Activated CD4-positive, alpha-beta T cell treated with anti-CD3 and anti-CD28 coated beads, Interleukin-2, amount 50 U/mL, for 48 hours (primary cell): ENCODE results near the gene LRRC4.
A peak's percentile ranks its signal among the peaks of the same experiment; 100 is the strongest.

Experiments
- DNase-seq, 2 experiments: peaks; one replicate each; pipeline ENCODE4 v3.0.0-alpha.2; 2020

Gene LRRC4

DNA sequence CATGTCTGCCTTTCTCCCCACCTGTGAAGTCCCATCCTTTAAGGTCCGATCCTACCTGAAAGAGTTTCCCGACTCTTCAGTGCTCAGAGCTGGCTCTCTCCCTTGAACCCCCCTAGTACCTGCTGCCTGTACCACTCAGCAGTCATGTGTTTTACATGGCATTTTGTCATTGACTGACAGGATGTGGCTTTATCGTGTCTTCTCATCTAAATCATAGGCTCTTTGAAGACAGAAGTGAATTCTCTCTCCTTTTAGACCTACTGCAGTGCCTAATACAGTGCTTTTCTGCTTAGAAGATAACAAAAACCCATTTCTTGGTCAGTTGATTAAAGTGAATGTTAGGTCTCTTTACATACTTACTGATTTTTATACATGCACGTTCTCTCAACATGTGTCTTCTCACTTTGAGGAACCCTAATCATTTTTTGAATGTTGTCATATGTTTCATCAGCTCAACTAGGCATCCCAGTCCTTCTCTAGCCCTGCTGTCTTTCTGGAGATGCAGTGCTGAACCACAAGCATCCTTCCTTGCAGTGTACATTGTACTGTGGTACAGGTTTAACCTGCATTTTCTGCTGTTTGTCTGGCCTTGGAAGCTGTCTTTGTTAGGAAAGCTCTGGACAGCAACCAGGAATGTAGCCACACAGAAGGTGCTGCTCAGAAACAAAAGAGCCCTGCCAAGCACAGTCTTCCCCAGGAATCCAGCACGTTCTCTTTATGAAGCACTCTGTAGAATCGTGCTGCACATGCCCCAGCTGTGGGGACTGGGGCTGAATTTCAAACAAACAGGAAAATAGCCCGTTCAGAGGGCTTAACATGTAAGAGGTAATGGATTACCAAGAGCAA is 28.1 kb upstream of the LRRC4 start:
- no peak for DNase-seq

GRCh38 chr7:128057909-128058308 is 26.7 kb upstream of the LRRC4 start:
- DNase-seq, result no peak

DNA sequence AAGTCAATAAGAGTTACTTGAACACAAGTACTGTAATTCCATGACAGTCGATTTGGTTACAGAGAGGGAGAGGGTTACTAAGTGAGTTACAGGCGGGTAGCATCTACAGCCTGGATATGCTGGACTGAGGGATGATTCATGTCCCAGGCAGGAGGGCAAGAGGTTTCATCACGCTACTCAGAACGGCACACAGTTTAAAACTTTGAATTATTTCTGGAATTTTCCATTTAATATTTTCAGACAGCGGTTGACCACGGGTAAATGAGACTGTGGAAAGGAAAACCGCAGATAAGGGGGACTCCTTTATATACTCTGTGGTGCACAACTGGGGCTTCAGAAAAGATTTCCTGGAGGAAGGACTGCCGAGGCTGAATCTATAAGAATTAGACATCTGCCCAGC is 25.7 kb upstream of the LRRC4 start:
- no peak for DNase-seq

GRCh38 chr7:128055637-128056036 is 24.4 kb upstream of the LRRC4 start:
- no peak for DNase-seq

DNA sequence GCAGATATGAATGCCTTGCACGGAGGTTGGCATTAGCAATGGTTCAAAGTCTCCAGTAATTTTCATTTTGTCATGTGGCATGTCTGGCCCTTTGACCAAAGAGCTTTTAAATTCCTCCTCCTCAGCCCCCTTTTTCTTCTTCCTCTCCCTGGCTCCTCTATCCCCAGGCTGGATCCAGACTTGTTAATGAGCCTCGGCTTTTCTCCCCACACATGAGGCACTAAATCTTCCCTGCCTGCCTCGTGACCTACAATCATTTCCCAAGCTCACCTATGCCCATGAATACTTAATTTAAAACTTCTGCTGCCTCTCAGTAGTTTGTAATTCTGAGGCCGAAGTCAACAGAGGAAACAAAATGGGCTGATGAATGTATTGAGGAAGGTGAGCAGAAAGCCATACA is 23.3 kb upstream of the LRRC4 start:
- DNase-seq, result no peak

- DNase-seq, result no peak
Observed at GRCh38 chr7:128053991-128054390, 22.8 kb upstream of the LRRC4 start.

- no peak for DNase-seq
Observed at GRCh38 chr7:128053023-128053422, 21.8 kb upstream of the LRRC4 start.

DNA sequence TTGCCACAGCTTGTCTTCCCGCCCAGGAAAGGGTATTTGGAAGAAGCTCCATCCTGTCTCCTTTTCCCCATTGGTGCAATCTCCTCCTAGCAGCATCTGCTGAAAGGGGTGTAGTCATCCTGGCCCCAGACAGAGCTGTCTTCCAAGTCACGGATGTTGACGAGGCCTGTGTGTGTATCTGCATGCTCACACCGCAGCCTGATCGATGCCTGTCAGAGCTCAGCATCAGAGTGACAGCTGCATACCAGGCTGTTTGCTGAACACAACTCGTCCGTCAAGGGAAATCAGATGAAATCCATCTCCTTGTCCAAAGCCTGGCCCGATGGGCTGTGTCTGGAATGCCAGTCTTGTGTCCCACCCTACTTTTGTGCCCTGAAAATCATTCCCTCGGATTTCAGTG is 21.2 kb upstream of the LRRC4 start:
- no peak for DNase-seq

GRCh38 chr7:128045766-128046165 is 14.5 kb upstream of the LRRC4 start:
- DNase-seq, result no peak

DNA sequence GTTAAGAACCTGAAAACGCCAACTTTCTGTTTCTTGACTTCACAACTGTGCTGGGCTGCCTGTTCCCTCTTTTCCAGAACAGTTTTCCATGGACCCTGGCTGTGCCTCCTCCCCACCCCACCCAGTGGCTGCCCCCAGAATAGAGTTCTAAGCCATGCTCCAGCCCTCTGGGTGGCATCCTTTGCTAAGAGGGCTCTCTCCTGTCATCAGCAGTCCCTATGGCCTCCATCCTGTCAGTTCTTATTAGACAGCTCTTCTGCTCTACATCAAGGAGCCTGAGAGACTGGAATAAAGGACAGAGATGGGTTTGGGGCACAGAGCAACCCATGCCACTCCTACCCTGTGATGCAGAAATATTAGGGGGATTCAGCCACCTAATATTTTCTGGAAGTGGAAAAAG is 13.9 kb upstream of the LRRC4 start:
- no peak for DNase-seq

DNA sequence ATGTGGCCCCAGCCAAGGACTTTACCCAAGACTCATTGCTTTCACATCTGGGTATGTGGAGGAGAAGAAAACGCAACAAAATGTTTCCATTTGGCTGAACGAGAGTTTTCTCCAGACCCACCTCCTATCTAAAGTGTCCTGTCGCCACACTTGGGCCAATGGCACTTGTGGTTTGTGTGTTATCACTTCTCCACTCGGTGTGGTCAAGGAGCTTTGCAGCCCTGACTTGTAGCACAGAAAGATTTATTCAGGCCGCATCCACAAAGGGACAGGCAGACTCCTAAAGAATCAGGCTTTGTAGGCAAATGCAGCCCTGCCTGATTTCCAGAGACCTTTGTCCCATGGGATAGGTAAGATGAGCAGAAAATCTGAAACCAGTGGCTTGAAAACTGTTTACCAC is 12.8 kb upstream of the LRRC4 start:
- no peak for DNase-seq

GRCh38 chr7:128042012-128042411 is 10.8 kb upstream of the LRRC4 start:
- DNase-seq, result no peak

DNA sequence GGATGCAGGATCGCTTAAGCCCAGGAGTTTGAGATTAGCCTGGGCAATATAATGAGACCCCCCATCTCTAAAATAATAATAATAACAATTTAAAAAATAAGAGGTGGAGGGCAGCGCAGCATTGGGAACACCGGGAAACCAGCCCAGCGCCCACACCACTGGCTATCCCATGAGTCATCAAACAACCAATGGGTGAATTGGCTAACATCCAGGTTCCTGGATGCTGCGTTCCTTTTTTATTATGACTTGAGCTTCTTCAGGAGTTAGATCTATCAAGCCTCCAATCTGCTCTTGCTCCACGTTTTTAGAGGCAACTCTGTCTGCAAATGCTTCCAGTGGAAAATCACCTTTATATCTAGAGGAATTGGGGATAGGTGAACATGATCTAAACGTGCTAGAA is 10.0 kb upstream of the LRRC4 start:
- no peak for DNase-seq

DNA sequence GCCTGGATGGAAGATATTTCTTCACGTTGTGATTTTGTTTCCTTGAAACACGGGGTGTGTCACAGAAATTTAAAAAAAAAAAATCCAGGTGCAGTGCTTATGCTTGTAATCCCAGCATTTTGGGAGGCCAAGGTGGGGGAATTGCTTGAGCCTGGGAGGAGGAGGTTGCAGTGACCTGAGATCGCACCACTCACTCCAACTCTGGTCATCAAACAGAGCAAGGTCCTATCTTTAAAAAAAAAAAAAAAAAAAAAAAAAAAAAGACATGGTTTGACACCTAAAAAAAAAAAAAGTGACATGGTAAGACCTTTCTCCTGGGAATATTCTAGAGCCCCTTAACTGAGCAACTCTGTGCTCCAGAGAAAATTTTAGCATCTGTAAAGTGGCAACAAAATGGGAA is 9.0 kb upstream of the LRRC4 start:
- no peak for DNase-seq

- DNase-seq, result no peak
Observed at GRCh38 chr7:128039544-128039953, 8.3 kb upstream of the LRRC4 start.

GRCh38 chr7:128037880-128038619 is 6.8 kb upstream of the LRRC4 start:
- DNase-seq, result no peak

DNA sequence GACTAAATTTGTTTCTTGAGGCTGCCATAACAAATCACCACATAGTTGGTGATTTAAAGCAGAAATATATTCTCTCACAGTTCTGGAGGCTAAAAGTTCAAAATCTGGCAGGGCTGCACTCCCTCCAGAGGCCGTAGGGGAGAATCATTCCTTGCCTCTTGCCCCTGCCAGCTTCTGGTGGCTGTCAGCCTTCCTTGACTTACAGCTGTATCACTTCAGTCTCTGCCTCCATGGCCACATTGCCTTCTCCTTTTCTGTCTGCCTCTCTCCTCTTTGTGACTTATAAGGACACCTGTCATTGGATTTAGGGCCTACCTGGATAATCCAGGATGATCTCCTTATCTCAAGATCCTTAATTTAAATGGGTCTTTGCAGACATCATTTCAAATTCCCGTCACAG is 5.8 kb upstream of the LRRC4 start:
- no peak for DNase-seq

GRCh38 chr7:128036226-128036940 is 5.1 kb upstream of the LRRC4 start:
- DNase-seq, result no peak

- DNase-seq, result no peak
Observed at GRCh38 chr7:128035712-128036111, 4.5 kb upstream of the LRRC4 start.

- no peak for DNase-seq
Observed at GRCh38 chr7:128034825-128035224, 3.6 kb upstream of the LRRC4 start.

GRCh38 chr7:128033246-128033645 is 2.0 kb upstream of the LRRC4 start:
- DNase-seq, result no peak

DNA sequence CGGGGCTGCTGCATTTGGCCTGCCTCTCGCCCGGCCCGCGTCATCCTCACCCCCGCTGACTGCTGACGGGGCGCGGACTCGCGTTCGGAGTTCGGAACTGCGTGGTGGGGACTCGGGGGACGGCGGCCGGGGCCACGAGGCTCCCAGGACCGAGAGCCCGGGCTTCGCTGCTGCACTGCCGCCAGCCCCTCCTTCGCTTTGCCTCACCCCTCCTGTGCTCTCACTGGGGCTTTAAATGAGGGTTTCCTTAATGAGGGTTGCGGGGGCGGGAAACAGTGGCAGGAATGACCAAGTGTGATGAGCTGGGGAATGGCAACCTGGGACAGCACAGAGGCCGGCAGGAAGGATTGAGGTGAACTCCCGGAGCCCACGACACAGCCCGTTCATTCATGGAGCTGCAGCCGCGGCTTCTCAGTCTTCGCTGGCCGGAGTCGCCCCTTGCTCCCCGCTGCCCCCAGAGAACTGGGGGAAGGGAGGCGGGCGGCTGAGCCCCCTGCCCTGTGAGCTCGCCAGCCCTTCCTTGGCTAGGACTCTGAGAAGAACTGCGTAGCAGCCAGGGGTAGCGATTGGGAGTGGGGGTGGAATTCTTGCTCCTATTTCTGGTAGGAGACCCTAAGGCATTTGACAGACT is 1.5 kb upstream of the LRRC4 start:
- peak in 1 of 2 experiments; percentile 16 for DNase-seq

DNA sequence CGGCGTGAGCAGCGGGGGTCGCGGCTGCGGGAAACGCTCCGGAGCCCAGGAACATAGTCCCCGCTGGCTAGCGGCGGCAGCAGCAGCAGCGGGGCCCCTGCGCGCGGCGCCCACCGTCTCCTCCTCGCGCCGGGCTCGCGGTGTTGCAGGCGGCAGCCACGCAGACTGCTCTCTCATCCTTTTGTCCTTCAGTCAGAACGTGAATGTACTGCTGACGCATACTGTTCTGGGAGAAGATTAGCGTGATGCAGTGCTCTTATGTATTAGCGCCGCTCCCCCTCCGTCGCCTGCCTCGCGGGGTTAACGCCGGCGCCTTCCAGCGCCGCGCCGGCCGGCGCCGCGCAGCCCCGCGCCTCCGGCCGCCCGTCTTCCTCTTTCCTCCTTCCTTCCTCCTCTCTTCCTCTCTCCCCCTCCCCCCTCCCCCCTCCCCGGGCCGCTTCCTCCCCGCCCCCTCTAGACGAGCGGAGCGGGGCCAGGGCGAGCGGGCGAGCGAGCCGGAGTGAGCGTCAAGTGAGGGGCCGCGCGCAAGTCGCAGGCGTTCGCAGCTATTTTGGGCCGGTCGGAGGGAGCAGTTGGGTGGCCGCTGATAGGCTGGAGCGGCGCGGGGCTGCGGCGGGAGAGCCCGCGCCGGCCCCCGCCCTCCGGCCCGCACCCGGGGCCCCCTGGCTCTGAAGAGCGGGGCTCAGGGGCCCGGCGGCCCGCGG is 816 bp upstream of the LRRC4 start:
- DNase-seq, result peak; percentile 52 to 64
